Activated CD8-positive, alpha-beta memory T cell treated with anti-CD3 and anti-CD28 coated beads for 36 hours (primary cell): Measurements from ENCODE around the gene PDCD5. TPM values are rescaled to one million over a fixed set of nuclear protein-coding genes. Genes with fewer than 3 reads are reported as not detected.

Experiments
- CTCF ChIA-PET: fragments of 350-600 bp; sonication (Branson Sonifier 250); formaldehyde crosslinking; loops from one replicate; lab custom pipeline; 2021; ENCODE audit warnings: antibody characterized with exemption; lab: Charles Lee
- POLR2A ChIA-PET: fragments of 350-600 bp; sonication (Branson Sonifier 250); formaldehyde crosslinking; loops from one replicate; lab custom pipeline; 2021; ENCODE audit warnings: antibody characterized with exemption; lab: Charles Lee
- total RNA-seq, 2 experiments: library from RNA; stranded (reverse); gene quantifications; one replicate each; pipeline ENCODE4 v1.2.3, GENCODE V29; 2021

PDCD5 gene
- total RNA-seq, 2 experiments from 2014 or later = 286 to 287 TPM

DNA sequence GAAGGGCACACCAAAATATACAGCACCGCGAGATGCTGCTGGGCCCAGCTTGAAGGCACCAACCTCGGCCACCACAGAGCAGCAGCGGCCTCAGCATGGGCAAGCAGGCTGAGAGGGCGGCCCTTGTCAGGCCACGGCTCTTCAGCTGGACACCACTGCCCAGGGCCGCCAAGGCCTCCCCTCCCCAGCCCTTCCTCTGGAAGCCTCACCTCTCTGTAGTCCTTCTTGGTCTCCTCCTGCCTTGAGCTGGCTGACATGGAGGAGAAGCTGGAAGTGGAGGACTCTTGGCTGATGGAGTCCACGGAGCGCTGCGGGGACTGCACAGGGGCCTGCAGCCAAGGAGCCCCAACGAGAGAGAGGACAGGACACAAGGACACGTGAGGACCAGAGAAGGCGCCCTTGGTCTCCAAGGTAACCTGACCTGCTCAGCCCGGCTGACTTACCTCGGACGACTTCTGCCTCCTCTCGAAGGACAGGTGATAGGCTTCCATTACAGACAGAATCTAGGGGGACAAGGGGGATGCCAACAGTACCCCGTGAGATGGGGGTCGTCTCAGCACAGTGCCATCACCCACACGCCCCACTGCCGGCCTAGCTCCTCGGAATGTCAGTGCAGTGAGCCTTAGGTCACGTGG lies 38.2 kb downstream of the PDCD5 start:
- ChIA-PET CTCF (no interaction called here), POLR2A (no interaction called here)

DNA sequence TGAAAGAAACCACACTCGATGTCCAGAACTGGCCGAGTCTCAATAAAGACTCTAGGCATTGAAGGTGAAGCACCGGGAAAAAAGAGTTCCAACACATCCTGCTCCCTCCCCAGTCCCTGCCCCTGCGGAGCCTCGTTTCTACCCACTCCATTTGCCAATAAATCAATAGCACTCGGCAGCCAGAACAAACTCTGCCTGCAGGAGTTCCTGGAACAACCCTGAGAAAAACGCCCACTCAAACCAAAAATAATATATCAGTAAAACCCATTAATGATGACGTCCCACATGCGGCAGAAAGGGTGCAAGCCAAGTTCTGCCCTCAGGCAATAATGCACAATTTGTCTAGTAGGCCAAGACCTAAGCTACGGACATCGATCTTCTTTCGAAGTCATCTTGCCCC lies 41.0 kb downstream of the PDCD5 start:
- ChIA-PET POLR2A (no interaction called here), CTCF (no interaction called here)

DNA sequence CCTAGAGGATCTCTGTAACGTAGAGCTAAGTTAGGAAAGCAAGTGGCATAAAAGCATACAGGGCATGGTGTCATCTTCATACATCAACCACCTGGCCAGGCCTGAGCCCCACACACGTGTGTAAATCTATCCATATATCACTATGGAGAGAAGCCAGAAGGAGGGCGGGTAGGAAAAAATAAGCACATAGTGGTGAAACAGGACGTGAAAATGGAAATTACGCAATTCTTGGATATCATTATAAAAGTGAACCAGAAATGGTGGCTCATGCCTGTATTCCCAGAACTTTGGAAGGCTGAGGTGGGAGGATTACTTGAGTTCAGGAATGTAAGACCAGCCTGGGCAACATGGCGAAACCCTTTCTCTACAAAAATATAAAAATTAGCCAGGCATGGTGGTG lies 43.4 kb downstream of the PDCD5 start:
- POLR2A ChIA-PET = no interaction called here

DNA sequence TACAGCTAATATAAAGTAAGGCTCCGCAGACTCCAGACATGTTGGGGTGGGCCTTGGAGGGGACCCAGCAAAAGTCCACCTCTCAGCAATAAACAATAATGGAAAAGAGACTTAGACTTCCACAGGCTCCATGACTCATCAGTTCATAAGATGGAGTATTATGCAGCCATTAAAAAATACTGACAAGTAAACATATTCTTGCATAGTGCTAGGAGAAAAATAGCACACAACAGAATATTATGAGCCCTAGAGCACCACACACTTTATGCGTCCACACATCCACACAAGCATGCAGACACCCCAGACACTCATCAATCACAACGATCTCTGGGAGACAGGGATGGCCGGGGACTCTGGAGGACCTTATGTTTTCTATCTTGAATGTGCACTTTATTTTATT lies 46.0 kb downstream of the PDCD5 start:
- CTCF ChIA-PET = no interaction called here
- POLR2A ChIA-PET = no interaction called here

More for the DNA sequence above, 43.4 kb downstream of the PDCD5 start:
- CTCF ChIA-PET = interaction anchor here (1.0 kb wide), 1 partner anchor 480 kb away, joined by 3 read pairs; no protein-coding TSS in a partner anchor

- ChIA-PET POLR2A (no interaction called here), CTCF (no interaction called here)
These were observed 46.8 kb downstream of the PDCD5 start for GRCh38 chr19:32627714-32628270.

GRCh38 chr19:32630338-32630737 lies 49.3 kb downstream of the PDCD5 start:
- POLR2A ChIA-PET = interaction anchor here (0.6 kb wide), 1 partner anchor 59 kb away, joined by 3 read pairs; no protein-coding TSS in a partner anchor
- CTCF ChIA-PET = no interaction called here

- POLR2A ChIA-PET = no interaction called here
- CTCF ChIA-PET = no interaction called here
These were observed 50.4 kb downstream of the PDCD5 start for GRCh38 chr19:32631381-32631780.

Other genes with a start within 250 kb of the PDCD5 start
- gene ZNF507, start 235.6 kb upstream of the PDCD5 start, total RNA-seq = 10 to 100 TPM; 26.6 to 28.8 TPM
- 10 to 100 TPM; 19.1 to 20.9 TPM for gene DPY19L3, start 175.4 kb upstream of the PDCD5 start, total RNA-seq
- gene ANKRD27, start 94.0 kb downstream of the PDCD5 start, total RNA-seq = 10 to 100 TPM; 44.8 to 47.3 TPM
- gene RGS9BP, start 94.7 kb downstream of the PDCD5 start, total RNA-seq = under 1 TPM; 0.06 to 0.13 TPM
- 10 to 100 TPM; 19.2 to 20.0 TPM for gene NUDT19, start 110.6 kb downstream of the PDCD5 start, total RNA-seq
- not detected for gene TDRD12, start 138.6 kb downstream of the PDCD5 start, total RNA-seq